ENCODE measurements around the gene ADH1C. TPM values are rescaled to one million over a fixed set of nuclear protein-coding genes. Genes with fewer than 3 reads are reported as not detected.

Gene ADH1C
- total RNA-seq, 4 donors from 2014 or later, result 28.1 to 496 (median 231) TPM

GRCh38 chr4:99382745-99383360 is 30.3 kb upstream of the ADH1C start:
- H3K36me3 ChIP-seq, result no peaks in the 10 kb centered on the region
- DNase-seq, result no peak
- H3K27me3 ChIP-seq, result no peaks in the 10 kb centered on the region
- H3K4me1 ChIP-seq, result peaks cover 11 to 40% (median 19%) of the 10 kb centered on the region in 4 donors
- intact Hi-C loops (cut with DNase I; ENCODE audit: low total_unique reads) (no loop called here), in situ Hi-C loops (cut with MboI; ENCODE audit: low pct_ligation_motif_present in 1 of 4, low pct_unique_long_range_greater_than_20kb in 1 of 4, low sequenced_read_pairs in 3 of 4) (no loop called here)
- H3K27ac ChIP-seq, result peak overlapping the region; percentile 69 to 84 (median 74)
- TF ChIP-seq POLR2A (IDR thresholded peaks at IDR 0.05) (no peak), EP300 (IDR thresholded peaks at IDR 0.05; ENCODE audit: low read depth) (no peak), POLR2AphosphoS5 (IDR thresholded peaks at IDR 0.05) (no peak), CTCF (IDR thresholded peaks at IDR 0.05) (no peak)
- H3K9me3 ChIP-seq, result peaks cover 0 to 7% of the 10 kb centered on the region in 2 donors
- WGBS, 2 donors (ENCODE audit: low coverage in 1 of 2), result 67 to 82% methylated on average over 1 of the region's 1 CpG
- no peak overlapping the region for H3K4me3 ChIP-seq

GRCh38 chr4:99381588-99382175 is 29.1 kb upstream of the ADH1C start:
- TF ChIP-seq CTCF (IDR thresholded peaks at IDR 0.05) (no peak), POLR2AphosphoS5 (IDR thresholded peaks at IDR 0.05) (peak in 1 of 3 donors; percentile 40)
- no peaks in the 10 kb centered on the region for H3K36me3 ChIP-seq
- peaks cover 0 to 7% of the 10 kb centered on the region in 2 donors for H3K9me3 ChIP-seq
- H3K4me1 ChIP-seq, result peaks cover 11 to 43% (median 19%) of the 10 kb centered on the region in 4 donors
- no peak overlapping the region for H3K4me3 ChIP-seq
- 11 to 22% methylated on average over 1 of the region's 1 CpG for WGBS, 2 donors (ENCODE audit: low coverage in 1 of 2)
- H3K27me3 ChIP-seq, result no peaks in the 10 kb centered on the region
- peak overlapping the region; percentile 69 to 84 (median 74) for H3K27ac ChIP-seq
- intact Hi-C loops (cut with DNase I; ENCODE audit: low total_unique reads), result no loop called here
- no peak for DNase-seq
- in situ Hi-C loops (cut with MboI; ENCODE audit: low pct_ligation_motif_present in 1 of 4, low pct_unique_long_range_greater_than_20kb in 1 of 4, low sequenced_read_pairs in 3 of 4), result no loop called here

GRCh38 chr4:99379571-99379970 is 27.0 kb upstream of the ADH1C start:
- in situ Hi-C loops (cut with MboI; ENCODE audit: low pct_ligation_motif_present in 1 of 4, low pct_unique_long_range_greater_than_20kb in 1 of 4, low sequenced_read_pairs in 3 of 4), result no loop called here

GRCh38 chr4:99378876-99379275 is 26.3 kb upstream of the ADH1C start:
- Histone ChIP-seq H3K27me3 (no peaks in the 10 kb centered on the region), H3K36me3 (no peaks in the 10 kb centered on the region), H3K4me3 (no peak overlapping the region), H3K27ac (no peak overlapping the region), H3K4me1 (peaks cover 11 to 32% (median 19%) of the 10 kb centered on the region in 4 donors), H3K9me3 (peaks cover 1 to 10% of the 10 kb centered on the region in 2 donors)
- in situ Hi-C loops (cut with MboI; ENCODE audit: low pct_ligation_motif_present in 1 of 4, low pct_unique_long_range_greater_than_20kb in 1 of 4, low sequenced_read_pairs in 3 of 4) (no loop called here), intact Hi-C loops (cut with DNase I; ENCODE audit: low total_unique reads) (no loop called here)
- TF ChIP-seq POLR2AphosphoS5 (IDR thresholded peaks at IDR 0.05), result no peak
- no peak for TF ChIP-seq EP300 (IDR thresholded peaks at IDR 0.05; ENCODE audit: low read depth)
- no peak for TF ChIP-seq POLR2A (IDR thresholded peaks at IDR 0.05)
- no peak for TF ChIP-seq CTCF (IDR thresholded peaks at IDR 0.05)
- no peak for DNase-seq
- WGBS, 2 donors (ENCODE audit: low coverage in 1 of 2), result 92 to 96% methylated on average over 3 of the region's 3 CpGs

More at GRCh38 chr4:99379571-99379970, 27.0 kb upstream of the ADH1C start:
- H3K4me3 ChIP-seq, result no peak overlapping the region
- peaks cover 0 to 10% of the 10 kb centered on the region in 2 donors for H3K9me3 ChIP-seq
- H3K36me3 ChIP-seq, result no peaks in the 10 kb centered on the region
- no peak overlapping the region for H3K27ac ChIP-seq
- DNase-seq, result no peak
- TF ChIP-seq POLR2A (IDR thresholded peaks at IDR 0.05) (no peak), EP300 (IDR thresholded peaks at IDR 0.05; ENCODE audit: low read depth) (no peak), CTCF (IDR thresholded peaks at IDR 0.05) (no peak), POLR2AphosphoS5 (IDR thresholded peaks at IDR 0.05) (no peak)
- no peaks in the 10 kb centered on the region for H3K27me3 ChIP-seq
- H3K4me1 ChIP-seq, result peaks cover 11 to 39% (median 19%) of the 10 kb centered on the region in 4 donors
- intact Hi-C loops (cut with DNase I; ENCODE audit: low total_unique reads), result no loop called here
